Measurements from ENCODE around the gene GYPA. TPM values are rescaled to one million over a fixed set of nuclear protein-coding genes. Genes with fewer than 3 reads are reported as not detected.

Gene GYPA
- total RNA-seq, 1 experiment from 2014 or later: not detected

GRCh38 chr4:144183165-144183564 is 42.6 kb upstream of the GYPA start:
- H3K27ac ChIP-seq (ENCODE audit: low read depth, low read length, poor library complexity, severe bottlenecking): no peak overlapping the region
- BruUV-seq (replicated peaks): no TSS peak
- H3K4me3 ChIP-seq (ENCODE audit: low read depth, low read length, poor library complexity, severe bottlenecking): no peak overlapping the region
- intact Hi-C loops (cut with micrococcal nuclease; ENCODE audit: unreplicated experiment): no loop called here
- no peaks in the 10 kb centered on the region for H3K4me1 ChIP-seq (ENCODE audit: insufficient read depth, low read length, poor library complexity, severe bottlenecking)
- no peak for TF ChIP-seq CTCF (conservative IDR thresholded peaks at IDR 0.05; ENCODE audit: low read depth, low read length)
- TF ChIP-seq EZH2 (IDR thresholded peaks at IDR 0.05; ENCODE audit: borderline replicate concordance, low read depth, low read length, poor library complexity, severe bottlenecking): no peak
- CTCF ChIA-PET: no interaction called here
- H3K9me3 ChIP-seq (ENCODE audit: low read depth, low read length, poor library complexity, severe bottlenecking): no peaks in the 10 kb centered on the region
- no peaks in the 10 kb centered on the region for H3K27me3 ChIP-seq (replicated peaks; ENCODE audit: insufficient read depth, low read depth, low read length, poor library complexity)
- no peak for DNase-seq (ENCODE audit: low spot score)
- POLR2A ChIA-PET (ENCODE audit: low non-redundant PET): no interaction called here
- no peaks in the 10 kb centered on the region for H3K36me3 ChIP-seq (ENCODE audit: insufficient read depth, low read length, poor library complexity, severe bottlenecking)

DNA sequence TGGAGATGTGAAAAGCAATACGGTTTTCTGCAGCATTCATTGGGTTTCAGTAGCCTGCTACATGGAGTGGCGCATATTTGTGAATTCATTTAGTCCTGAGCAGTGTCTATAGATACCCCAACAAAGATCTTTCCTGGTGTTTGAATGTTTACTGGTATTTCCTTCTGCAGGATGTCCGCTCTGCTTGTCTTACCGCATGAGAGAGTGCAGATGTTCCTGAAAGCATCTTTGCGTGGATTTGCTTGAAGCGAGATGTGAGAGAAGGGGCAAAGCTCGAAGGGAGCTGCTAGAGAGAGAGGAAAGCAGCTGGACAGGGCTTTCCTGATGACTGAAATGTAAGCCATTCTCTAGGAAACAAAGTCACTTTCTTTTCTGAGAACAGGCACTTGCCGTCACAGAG is 40.9 kb upstream of the GYPA start:
- H3K9me3 ChIP-seq (ENCODE audit: low read depth, low read length, poor library complexity, severe bottlenecking): no peaks in the 10 kb centered on the region
- intact Hi-C loops (cut with micrococcal nuclease; ENCODE audit: unreplicated experiment): no loop called here
- TF ChIP-seq EZH2 (IDR thresholded peaks at IDR 0.05; ENCODE audit: borderline replicate concordance, low read depth, low read length, poor library complexity, severe bottlenecking) (no peak), CTCF (conservative IDR thresholded peaks at IDR 0.05; ENCODE audit: low read depth, low read length) (no peak)
- H3K27me3 ChIP-seq (replicated peaks; ENCODE audit: insufficient read depth, low read depth, low read length, poor library complexity): no peaks in the 10 kb centered on the region
- ChIA-PET CTCF (no interaction called here), POLR2A (ENCODE audit: low non-redundant PET) (no interaction called here)
- H3K36me3 ChIP-seq (ENCODE audit: insufficient read depth, low read length, poor library complexity, severe bottlenecking): no peaks in the 10 kb centered on the region
- no peak overlapping the region for H3K27ac ChIP-seq (ENCODE audit: low read depth, low read length, poor library complexity, severe bottlenecking)
- peaks cover 2% of the 10 kb centered on the region for H3K4me1 ChIP-seq (ENCODE audit: insufficient read depth, low read length, poor library complexity, severe bottlenecking)
- no peak overlapping the region for H3K4me3 ChIP-seq (ENCODE audit: low read depth, low read length, poor library complexity, severe bottlenecking)
- BruUV-seq (replicated peaks): no TSS peak
- DNase-seq (ENCODE audit: low spot score): no peak

GRCh38 chr4:144179152-144179739 is 38.7 kb upstream of the GYPA start:
- ChIA-PET CTCF (no interaction called here), POLR2A (ENCODE audit: low non-redundant PET) (no interaction called here)
- intact Hi-C loops (cut with micrococcal nuclease; ENCODE audit: unreplicated experiment): loop anchor here (10.0 kb wide), 1 partner anchor 1036 kb away; no protein-coding TSS in a partner anchor
- DNase-seq (ENCODE audit: low spot score): no peak
- no peaks in the 10 kb centered on the region for H3K36me3 ChIP-seq (ENCODE audit: insufficient read depth, low read length, poor library complexity, severe bottlenecking)
- peaks cover 5% of the 10 kb centered on the region for H3K4me1 ChIP-seq (ENCODE audit: insufficient read depth, low read length, poor library complexity, severe bottlenecking)
- no peak overlapping the region for H3K4me3 ChIP-seq (ENCODE audit: low read depth, low read length, poor library complexity, severe bottlenecking)
- no peaks in the 10 kb centered on the region for H3K27me3 ChIP-seq (replicated peaks; ENCODE audit: insufficient read depth, low read depth, low read length, poor library complexity)
- H3K9me3 ChIP-seq (ENCODE audit: low read depth, low read length, poor library complexity, severe bottlenecking): no peaks in the 10 kb centered on the region
- TF ChIP-seq EZH2 (IDR thresholded peaks at IDR 0.05; ENCODE audit: borderline replicate concordance, low read depth, low read length, poor library complexity, severe bottlenecking): no peak
- no peak for TF ChIP-seq CTCF (conservative IDR thresholded peaks at IDR 0.05; ENCODE audit: low read depth, low read length)
- H3K27ac ChIP-seq (ENCODE audit: low read depth, low read length, poor library complexity, severe bottlenecking): no peak overlapping the region
- no TSS peak for BruUV-seq (replicated peaks)

Measured in A673 (cell line).